Measurements from ENCODE around the gene FLNC.

GRCh38 chr7:128844777-128845311 is 14.6 kb downstream of the FLNC start:
- TF ChIP-seq LEF1 (IDR thresholded peaks at IDR 0.05) (no peak), MAX (CRISPR knock-in tag; IDR thresholded peaks at IDR 0.05) (no peak), ZFX (CRISPR knock-in tag; IDR thresholded peaks at IDR 0.05) (no peak), USF1 (CRISPR knock-in tag; IDR thresholded peaks at IDR 0.05) (no peak), CTCF (IDR thresholded peaks at IDR 0.05 in 2 of 3, conservative IDR thresholded peaks at IDR 0.05 in 1 of 3; ENCODE audit: insufficient read depth in 2 of 3, low read depth in 1 of 3, low read length in 3 of 3) (no peak), HDAC2 (IDR thresholded peaks at IDR 0.05) (no peak), USF2 (CRISPR knock-in tag; IDR thresholded peaks at IDR 0.05) (no peak), ZNF449 (CRISPR knock-in tag; IDR thresholded peaks at IDR 0.05) (no peak), CREB1 (IDR thresholded peaks at IDR 0.05) (no peak), CREB1 (CRISPR knock-in tag; IDR thresholded peaks at IDR 0.05) (no peak), ZNF384 (IDR thresholded peaks at IDR 0.05; ENCODE audit: low read depth, low read length) (no peak), GABPB1 (CRISPR knock-in tag; IDR thresholded peaks at IDR 0.05) (no peak)
